ENCODE results near the gene LRRK1.

DNA sequence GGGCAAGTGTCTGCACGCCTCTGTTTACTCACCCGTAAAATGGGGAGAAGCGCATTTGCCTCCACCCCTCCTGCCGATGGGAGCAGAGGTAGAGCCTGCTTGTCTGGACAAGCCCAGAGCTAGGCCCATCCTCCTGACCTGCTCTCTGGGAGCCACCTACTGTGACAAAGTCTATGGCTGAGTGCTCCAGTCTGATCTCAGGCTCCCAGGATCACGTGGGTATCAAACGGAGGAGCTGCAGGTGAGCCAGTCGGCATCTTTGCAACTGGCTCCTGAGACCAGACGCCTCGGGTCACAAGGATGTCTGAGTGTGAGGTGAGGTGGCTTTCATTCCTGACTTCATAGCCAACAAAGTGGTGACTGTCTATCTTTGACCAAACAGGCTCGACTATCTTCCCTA lies 41.6 kb upstream of the LRRK1 start:
- TF ChIP-seq, protein P1, sequence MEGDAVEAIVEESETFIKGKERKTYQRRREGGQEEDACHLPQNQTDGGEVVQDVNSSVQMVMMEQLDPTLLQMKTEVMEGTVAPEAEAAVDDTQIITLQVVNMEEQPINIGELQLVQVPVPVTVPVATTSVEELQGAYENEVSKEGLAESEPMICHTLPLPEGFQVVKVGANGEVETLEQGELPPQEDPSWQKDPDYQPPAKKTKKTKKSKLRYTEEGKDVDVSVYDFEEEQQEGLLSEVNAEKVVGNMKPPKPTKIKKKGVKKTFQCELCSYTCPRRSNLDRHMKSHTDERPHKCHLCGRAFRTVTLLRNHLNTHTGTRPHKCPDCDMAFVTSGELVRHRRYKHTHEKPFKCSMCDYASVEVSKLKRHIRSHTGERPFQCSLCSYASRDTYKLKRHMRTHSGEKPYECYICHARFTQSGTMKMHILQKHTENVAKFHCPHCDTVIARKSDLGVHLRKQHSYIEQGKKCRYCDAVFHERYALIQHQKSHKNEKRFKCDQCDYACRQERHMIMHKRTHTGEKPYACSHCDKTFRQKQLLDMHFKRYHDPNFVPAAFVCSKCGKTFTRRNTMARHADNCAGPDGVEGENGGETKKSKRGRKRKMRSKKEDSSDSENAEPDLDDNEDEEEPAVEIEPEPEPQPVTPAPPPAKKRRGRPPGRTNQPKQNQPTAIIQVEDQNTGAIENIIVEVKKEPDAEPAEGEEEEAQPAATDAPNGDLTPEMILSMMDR (conservative IDR thresholded peaks at IDR 0.05) = no peak
- no peak for TF ChIP-seq ZFX (IDR thresholded peaks at IDR 0.05)

All from C4-2B (cell line).